CD4-positive, alpha-beta T cell treated with Interleukin-4 for 4 hours (primary cell): ENCODE measurements around the gene PLCG2.

ENCODE experiments used
- DNase-seq: peaks from one replicate; pipeline ENCODE4 v3.0.0-alpha.2; 2020

PLCG2 gene

DNA sequence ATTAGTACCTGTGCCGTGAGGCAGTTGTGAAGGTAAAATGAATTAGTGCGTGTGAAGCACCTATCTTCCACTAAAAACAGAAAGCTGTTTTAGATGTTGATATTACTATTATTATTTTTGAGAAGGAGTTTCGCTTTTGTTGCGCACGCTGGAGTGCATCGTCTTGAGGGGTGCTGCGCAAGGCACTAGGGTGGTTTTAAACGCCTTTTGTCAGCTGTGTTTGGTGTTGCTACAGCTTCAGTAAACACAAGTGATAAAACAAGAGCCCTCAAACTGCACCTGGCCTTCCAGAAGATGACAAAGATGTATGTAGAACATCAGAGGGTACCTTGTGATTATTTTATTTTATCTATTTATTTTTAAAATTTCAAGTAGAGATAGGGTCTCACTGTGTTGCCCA is 38.2 kb downstream of the PLCG2 start:
- peak; percentile 35 for DNase-seq

DNA sequence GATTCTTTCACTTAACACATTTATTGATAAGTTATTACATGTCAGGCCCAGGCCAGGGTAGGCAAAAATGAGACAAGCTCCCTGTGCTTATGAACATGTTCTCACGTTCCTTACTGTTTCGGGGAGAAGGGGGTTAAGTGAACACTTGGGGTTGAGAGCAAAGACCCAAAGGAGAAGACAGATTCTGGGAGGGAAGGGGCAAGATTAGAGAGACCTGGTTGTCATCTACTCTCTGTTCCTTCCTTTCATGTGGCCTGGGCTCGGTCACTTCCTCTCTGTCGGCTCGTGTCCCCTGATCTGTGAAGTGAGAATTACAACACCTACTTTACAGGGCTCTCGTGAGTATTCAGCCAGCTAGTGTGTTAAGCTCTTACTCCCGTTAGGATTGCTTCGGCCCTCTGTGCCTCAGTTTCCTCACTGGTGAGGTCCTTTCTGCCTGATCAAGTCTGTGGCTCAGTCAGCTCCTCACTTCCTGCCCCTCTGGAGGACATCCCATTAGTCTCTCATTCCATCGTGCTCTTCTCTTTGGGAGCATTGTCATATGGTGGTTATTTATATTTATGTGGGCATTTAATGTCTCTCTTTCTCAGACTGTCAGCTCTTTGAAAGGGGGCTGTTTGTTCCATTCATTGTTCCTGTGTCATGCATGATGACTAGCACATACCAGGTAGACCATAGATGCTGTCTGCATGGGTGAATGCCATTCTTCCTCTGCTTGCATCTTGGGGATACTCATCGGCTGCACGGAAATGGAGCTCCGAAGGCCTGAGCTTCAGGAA is 38.9 kb downstream of the PLCG2 start:
- peak; percentile 44 for DNase-seq

DNA sequence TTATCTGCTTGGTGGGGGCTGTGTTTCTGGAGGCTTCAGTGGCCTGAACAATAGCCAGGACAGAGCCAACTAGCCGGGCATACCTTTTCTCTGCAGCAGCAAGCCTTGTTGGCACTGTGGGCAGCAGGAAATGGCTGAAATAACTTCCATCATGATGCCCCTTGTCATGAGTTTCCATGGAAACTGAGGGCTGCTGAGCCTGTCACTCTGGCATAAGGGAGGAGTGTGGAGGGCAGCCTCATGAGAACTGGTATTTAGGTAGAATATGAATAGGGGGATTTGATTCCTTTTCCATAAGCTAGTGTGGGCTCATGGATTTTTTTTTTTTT is 39.4 kb downstream of the PLCG2 start:
- no peak for DNase-seq

DNA sequence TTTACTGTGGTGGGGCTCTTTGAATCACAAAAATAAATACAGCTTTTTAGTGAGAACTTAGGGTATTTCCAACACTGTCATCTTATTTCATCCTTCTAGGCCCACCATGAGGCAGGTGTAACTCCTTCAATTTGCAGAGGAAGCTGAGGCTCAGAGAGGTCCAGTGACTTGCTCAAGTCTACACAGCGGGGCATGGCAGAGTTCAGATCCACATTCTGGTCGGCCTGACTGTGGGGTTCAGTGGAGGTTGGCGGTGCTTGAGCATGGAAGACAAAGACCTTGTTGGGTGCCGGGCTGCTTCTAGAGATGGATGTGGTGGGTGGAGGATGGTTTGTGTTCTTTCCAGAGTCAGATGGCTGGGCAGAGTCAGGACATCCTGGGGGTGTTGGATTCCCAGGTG is 39.8 kb downstream of the PLCG2 start:
- DNase-seq = no peak

DNA sequence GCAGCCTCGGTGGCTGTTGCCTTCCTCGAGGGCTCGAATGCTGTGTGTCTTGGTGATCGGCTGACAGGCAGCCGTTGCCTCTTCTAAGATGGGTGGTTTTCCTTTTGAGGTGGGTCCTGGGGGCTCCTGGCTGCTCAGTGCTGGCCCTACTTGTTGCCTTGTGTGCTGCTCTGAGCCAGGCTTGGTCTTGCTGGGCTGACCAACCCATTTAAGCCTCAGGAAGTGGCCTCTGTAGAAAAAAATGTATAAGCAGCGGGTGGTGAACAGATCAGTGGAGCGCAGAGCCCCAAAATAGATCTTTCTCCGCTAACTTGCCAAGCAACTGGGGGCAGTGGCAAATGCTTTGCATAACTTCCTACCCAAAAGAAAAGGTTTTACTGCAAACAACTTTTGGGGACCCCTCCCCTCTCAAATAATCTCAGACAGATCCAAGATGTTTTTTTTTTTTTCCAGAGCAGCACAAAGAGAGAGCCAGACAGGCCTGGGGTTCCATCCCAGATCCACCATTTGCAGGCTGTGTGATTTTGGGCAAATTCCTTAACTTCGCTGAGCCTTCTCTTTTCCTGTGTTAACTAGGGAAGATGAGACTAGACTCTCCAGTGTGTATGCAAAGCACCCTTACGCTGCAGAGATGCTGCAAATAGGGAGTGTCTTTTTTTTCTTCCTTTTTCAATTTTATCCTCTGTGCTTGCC is 42.5 kb downstream of the PLCG2 start:
- DNase-seq = no peak

DNA sequence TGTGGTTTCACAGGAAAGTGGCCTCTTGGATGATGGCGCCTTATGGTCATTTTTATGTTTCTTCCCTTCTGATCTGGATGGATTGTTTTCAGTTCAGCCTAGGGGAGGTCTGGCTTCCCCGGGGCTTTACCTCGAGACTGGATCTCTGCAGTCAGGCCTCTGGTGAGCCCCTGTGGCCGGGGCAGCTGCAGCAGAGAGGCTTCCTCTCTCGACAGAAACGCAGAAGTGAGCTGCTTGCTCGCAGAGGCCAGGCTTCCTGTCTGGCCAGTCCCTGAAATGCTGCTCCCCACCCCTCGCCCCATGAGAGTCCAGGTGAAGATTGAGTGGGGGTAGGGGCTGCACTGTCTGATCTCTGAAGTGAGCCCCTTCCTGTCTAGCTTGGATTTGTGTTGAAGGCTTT is 44.0 kb downstream of the PLCG2 start:
- DNase-seq = no peak

DNA sequence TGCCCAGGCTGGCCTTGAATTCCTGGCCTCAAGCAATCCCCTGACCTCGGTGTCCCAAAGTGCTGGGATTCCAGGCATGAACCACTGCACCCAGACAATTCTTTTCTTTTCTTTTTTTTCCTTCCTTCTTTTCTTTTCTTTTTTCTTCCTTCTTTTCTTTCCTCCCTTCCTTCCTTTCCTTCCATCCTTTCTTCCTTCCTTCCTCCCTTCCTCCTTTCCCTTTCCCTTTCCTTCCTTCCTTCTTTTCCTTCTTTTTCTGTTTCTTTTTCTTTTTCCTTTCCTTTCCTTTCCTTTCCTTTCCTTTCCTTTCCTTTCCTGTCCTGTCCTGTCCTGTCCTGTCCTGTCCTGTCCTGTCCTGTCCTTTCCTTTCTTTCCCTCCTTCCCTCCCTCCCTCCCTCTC is 44.6 kb downstream of the PLCG2 start:
- no peak for DNase-seq

DNA sequence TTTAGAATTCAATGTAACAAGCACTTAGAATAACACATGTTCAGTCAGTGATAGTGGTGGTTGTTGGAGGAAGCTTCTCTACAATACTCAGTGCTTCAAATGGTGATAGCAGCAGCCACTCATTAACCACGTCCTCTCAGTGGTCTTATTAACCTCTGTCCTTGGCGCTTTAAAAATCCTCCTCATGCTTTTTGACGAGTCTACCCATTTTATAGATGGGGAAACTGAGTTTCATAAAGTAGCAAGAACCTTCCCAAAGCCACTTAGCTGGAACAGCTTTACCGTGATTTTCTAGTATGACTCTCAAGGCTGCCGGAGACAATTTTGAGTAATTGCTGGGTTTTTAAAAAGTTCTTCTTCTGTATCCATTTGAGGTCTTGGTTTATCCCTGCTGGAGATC is 47.4 kb downstream of the PLCG2 start:
- DNase-seq = no peak

DNA sequence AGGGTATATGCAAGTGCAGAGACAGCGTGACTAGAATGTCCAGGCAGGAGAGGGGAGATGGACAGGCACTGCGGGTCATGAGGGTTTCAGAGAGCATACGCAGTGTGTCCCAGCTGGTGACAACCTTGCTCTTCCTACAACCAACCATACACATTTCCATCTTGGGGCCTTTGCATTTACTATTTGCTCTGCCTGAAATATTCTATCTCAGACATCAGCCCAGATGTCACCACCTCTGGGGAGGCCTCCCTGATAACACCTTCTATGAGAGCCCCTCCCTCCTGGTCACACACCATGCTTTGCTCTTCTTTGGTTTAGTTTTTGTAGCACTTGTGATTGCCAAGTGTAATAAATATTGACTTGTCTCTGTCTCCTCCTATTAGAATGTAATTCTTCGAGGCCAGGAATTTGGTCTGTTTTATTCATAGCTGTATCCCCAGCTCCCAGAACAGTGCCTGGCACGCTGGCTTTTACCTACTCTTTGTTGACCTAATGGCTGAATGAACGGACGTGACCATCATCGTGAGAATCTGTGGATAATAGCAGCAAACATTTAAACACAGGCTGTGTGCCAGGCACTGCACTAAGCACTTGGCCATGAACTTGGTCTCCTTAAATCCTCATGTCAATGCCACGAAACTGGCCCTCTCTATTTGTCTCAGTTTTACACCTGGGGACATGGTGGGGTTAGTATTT is 51.9 kb downstream of the PLCG2 start:
- DNase-seq = no peak

DNA sequence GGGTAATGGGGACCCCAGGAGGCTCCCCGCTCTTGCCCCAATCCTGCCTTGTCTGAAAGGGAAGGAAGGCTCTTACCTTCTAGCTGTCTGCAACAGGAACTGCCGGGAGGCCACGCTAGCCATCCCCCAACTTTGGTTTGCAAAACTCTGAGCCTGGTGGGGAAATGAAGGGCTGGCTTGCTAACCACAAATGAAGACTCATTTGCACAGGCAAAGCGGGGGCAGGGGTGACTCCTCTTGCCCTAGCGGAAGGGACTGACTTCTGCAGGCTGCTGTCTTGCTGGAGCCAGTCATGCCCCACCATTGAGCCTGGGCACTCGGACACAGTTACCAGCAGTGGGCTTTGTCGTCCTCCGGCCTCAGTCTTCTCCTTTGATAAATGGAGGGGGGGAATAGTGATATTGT is 52.6 kb downstream of the PLCG2 start:
- DNase-seq = peak; percentile 55

DNA sequence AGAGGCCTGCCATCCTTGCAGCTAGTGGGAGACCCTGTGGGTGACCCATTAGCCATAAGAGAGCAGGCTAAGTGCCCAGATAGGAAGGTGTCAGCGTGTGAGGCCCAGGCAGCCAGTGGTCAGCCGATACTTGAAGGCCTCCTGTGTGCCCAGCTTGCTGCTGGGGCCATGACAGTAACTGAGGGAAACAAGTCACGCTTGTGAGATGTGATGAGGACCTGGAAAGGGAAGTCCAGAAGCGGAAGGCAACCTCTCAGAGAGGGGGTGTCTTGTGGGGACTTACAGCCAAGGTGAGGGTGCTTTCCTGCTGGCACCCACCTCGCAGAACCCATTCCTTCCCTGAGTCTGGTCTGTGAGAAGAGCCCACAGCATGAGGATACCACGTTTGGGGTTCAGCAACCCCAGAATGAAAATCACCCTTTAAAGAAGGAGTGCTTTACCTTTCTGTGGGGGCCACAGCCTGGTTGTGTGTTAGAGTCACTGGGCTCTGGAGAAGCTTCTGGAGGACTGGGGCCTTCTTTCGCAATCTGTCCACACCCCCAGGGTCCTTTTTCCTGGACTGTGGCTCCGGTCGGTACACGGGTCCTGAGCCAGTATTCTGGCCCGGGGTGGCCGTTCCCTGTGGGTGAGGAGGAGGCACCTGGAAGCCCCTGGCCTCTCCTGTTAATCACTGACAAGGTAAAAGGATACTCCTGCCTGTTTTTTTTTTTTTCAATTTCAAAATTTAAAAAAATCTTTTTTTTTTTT is 53.9 kb downstream of the PLCG2 start:
- DNase-seq = no peak

DNA sequence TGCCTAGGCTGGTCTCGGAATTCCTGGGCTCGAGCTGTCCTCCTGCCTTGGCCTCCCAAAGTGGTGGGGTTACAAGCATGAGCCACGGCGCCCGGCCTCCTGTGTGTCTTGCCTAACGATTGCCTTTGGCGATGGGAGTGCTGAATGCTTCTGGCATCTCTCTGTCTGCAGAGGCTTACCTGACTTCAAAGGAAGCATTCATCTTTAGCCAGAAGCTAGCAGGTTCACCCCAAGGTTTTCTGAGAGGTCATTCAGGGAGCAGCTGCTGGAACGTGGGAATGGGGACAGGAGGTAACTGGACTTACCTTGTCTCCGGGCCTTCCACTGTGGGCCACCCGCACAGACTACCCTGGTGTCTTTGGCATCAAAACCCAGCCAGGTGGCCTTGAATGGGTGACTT is 54.7 kb downstream of the PLCG2 start:
- DNase-seq = no peak

DNA sequence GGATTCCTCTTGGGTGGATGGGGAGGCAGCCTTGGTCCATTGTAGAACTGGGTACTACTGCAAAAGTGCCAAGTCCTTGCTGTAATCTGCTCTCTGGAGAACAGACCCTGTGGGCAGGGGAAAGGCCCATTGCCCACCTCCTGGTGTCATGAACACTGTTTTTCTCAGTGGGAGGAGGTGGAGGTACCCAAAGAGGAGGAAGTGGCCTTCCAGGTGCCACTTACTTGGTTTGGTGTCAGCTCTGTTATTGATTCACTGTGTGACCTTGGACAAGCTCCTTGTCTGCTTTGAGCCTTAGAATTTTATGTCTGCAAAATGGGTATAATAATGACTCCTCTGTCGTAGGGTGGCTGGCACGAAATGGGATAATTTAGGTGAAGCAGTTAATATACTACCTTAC is 55.8 kb downstream of the PLCG2 start:
- DNase-seq = no peak

DNA sequence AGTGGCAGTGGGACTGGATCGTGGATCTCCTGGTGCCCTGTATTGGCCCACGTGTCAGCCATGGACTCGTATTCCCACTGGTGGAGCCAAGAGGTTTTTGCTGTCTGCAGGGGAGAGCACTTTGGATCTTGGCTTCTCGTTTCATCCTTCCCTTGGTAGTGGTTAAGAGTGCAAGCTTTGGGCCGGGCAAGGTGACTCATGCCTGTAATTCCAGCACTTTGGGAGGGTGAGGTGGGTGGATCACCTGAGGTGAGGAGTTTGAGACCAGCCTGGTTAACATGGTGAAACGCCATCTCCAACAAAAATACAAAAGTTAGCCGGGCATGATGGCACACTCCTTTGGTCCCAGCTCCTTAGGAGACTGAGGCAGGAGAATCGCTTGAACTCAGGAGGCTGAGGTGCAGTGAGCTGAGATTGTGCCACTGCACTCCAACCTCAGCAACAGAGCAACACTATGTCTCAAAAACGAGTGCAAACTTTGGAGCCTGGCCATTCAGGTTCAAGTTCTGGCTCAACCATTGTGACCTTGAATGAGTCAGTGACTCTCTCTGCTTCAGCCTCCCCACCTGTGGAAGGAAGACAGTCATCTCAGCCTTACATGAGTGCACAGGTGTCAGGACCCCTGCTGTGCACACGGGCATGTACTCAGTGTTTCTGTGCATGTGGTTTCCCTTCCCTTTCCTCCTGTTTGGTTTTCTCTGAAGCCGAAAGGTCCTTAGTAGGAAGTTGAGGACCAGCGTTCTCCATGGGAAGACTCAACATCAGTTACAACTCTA is 57.4 kb downstream of the PLCG2 start:
- no peak for DNase-seq

DNA sequence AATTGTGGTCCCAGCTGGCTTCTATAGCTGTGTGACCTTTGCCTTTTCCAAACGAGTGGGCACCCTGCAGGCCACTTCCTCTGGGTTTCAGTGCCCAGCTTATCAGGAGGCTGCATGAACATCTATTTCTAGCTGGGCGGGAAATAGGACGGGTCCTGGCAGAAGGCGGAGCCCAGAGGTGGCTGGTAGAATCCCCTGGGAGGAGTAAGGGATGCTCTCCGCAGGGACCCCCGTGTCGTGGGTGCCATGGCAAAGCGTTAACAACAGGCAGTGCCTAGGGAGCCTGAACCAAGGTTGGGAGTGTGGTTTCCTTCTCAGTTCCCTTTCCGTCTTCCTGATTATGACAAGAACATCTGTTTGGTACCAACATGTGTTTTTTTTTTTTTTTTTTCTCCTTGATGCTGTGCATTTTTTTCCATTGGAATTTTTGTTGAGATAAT is 58.2 kb downstream of the PLCG2 start:
- DNase-seq = no peak

DNA sequence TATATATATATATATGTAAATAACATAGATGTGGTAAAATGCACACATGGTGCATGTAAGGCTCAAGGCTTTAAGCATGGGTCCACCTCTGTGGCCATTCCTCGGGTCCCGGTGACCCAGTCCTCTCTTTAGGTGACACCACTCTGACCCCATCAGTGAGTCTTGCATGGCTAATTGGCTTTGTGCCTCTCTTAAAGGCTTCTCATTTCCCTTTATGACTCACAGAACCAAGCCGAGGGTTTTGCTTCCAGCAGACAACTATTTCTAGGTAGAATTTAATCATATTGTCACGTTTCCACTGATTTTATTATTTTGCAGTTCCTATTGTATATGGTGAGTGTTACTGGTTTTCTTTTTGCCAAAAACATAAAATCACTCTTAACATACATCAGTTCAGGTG is 59.7 kb downstream of the PLCG2 start:
- DNase-seq = no peak

DNA sequence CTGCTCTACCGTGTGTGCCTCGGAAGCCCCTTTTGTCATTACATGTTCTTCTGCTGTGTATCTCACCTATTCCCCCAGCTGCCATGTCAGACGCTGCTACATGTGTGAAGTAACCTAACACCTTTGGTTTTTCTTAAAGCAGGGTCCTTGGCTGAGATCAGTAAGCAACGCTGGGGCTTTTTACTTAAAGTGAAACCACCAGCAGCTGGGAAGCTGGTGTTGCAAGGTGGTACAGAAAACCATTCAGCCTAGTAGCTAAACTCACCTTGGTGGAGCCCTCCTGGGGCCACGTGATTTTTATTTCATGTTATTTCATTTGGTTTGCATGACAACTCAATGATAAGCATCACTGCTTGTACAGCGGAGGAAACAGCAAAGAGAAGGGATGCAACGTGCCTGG is 62.6 kb downstream of the PLCG2 start:
- DNase-seq = peak; percentile 60

DNA sequence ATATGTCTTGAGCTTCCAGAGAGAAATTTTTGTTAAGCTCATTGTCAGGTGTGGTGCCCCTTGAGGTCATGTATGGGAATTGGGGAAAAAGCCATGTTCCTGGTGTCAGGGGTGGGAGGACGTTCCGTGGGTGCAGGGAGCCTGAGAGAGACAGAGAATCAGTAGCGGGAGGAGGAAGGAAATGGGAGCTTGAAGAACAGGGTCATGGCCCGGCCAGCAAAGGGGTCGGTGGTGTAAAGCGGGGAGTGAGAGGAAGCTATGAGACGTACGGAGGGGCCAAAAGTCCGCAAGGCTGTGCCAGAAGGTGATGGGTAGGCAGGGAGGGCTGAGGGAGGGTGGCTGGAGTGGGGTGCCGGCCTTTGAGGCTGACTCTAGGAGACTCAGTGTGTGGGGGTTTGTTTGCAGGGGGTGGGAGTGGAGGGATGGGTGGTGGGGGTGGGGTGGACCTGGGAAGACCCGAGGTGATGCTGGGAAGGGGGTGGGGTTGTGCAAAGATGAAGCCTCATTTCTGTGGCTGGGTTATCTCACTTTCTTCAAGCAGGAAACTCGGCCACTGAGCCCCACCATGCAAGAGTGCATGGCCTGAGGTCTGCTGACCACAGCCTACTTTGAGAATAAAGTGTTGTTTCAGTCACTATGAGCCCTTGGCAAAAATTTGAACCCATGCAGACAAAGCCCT is 63.6 kb downstream of the PLCG2 start:
- no peak for DNase-seq

DNA sequence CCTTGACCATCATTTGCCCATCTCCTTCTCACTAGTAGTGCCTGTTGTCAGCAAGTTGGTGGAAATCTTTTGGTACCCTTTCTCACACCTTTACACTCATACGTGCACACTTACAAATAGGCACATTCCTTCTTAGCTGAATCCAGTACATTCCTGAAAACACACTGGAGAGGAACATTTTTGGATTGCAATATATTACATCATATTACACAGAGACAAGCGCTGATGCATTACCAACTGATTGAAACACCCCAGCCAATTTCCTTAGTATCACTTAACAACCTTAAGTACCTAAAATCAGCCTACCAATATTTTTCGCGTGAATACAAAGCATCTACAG is 64.1 kb downstream of the PLCG2 start:
- DNase-seq = no peak

DNA sequence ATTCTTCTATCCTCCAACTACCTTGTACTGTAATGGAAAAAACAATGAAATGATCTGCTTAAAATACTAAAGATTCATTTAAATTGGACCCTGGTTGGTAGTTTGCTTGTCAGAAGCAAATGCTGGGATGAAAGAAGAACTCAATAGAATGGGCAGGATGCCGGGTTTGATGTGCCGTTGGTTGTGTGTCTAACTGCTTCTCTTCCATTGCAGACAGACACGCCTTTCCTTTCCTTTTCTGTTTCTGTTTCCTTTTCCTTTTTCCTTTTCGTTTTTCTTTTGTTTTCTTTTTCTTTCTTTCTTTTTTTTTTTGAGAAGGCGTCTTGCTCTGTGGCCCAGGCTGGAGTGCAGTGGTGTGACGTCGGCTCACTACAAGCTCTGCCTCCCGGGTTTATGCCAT is 64.6 kb downstream of the PLCG2 start:
- peak; percentile 28 for DNase-seq

DNA sequence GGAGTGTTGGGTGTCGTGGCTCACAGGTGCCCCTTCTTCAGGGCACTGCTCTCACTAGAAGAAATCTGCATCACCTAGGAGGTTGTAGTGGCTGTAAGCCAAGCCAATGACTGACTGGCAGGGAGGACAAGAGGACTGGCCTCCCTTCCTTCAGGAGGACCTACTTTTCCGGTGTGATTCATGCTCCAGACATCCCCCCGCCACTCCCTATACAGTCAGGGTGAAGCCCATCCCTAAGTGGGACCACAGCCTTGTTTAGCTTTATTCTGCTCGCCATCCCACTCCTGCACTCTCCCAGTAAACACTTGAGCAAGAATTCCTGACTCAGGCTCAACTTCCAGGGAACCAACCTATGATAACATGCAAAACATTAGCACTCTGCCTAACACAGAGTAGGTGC is 67.0 kb downstream of the PLCG2 start:
- no peak for DNase-seq

DNA sequence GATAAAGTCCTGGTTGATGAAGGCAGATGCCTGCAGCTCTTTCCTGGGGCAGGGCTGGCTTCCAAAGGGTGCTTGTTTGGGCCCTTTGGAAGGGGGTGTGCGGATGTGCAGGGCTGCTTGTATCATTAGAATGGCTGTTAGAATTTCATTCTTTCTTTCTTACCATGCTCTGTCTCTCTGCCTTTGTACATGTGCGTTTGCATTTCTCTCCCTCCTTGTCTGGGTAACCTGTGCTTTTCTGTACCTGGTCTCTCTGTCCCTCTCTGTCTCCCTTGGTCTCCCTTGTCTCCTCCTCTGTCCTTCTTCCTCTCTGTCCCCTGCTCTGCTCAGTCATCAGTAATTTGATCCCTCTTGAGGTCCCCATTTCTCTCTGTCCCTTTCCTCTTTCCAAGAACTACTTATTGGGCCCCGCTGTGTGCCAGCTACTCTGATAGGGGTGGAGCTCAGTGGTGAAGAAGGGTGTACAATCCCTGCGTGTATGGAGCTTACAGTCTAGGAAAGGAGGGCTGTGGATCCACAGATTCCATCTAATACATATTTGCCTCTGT is 69.3 kb downstream of the PLCG2 start:
- DNase-seq = no peak
